B cell (primary cell): ENCODE results near the gene SERPINE1. TPM values are rescaled to one million over a fixed set of nuclear protein-coding genes. Genes with fewer than 3 reads are reported as not detected.

Source experiments
- ATAC-seq: fragments of 200-7000 bp; cut with Tn5 transposase; one replicate; pipeline ENCODE4 v1.10.0; 2021; ENCODE audit warnings: low read depth, mild to moderate bottlenecking, moderate number of reproducible peaks, moderate library complexity
- CTCF ChIA-PET: fragments of 350-600 bp; sonication (Branson Sonifier 250); formaldehyde crosslinking; loops from one replicate; lab custom pipeline; 2021; ENCODE audit warnings: antibody characterized with exemption, inconsistent platforms; lab: Charles Lee
- POLR2A ChIA-PET: fragments of 350-600 bp; sonication (Branson Sonifier 250); formaldehyde crosslinking; loops from one replicate; lab custom pipeline; 2021; ENCODE audit warnings: antibody characterized with exemption; lab: Charles Lee
- DNase-seq: peaks from one replicate; pipeline ENCODE4 v3.0.0; 2013
- H2AFZ ChIP-seq: 2 replicates; pipeline ENCODE4 v1.6.1; 2012; ENCODE audit warnings: mild to moderate bottlenecking, low read depth, low read length; ENCODE audit not compliant: insufficient read depth, poor library complexity, severe bottlenecking
- H3K27ac ChIP-seq, 2 donors: 1 replicate in 1 of 2; 2 replicates in 1 of 2; pipeline ENCODE4 v1.5.1; 2012 to 2013; ENCODE audit warnings: low read length in 2 of 2, mild to moderate bottlenecking in 2 of 2, moderate library complexity in 1 of 2
- H3K27me3 ChIP-seq, 4 experiments: fragments of 200-600 bp in 1 of 4; sonication (generic) in 1 of 4; replicated peaks in 1 of 4; 1 replicate in 2 of 4; 2 replicates in 2 of 4; pipeline versions ENCODE4 v1.6.1 to v1.7.0; 2013 to 2016; ENCODE audit warnings: low read length in 3 of 4, mild to moderate bottlenecking in 2 of 4, mixed read lengths in 1 of 4, moderate library complexity in 1 of 4; ENCODE audit not compliant: insufficient read depth in 4 of 4, control insufficient read depth in 3 of 4; ENCODE audit errors: control extremely low read depth in 1 of 4
- H3K36me3 ChIP-seq, 2 experiments: replicated peaks in 1 of 2; 1 replicate in 1 of 2; 2 replicates in 1 of 2; pipeline versions ENCODE4 v1.6.1 to v1.7.1; 2013; ENCODE audit warnings: low read length in 1 of 2; ENCODE audit not compliant: insufficient read depth in 2 of 2, control insufficient read depth in 1 of 2; ENCODE audit errors: control extremely low read depth in 1 of 2, extremely low read depth in 1 of 2
- H3K4me1 ChIP-seq, 2 donors: fragments of 200-600 bp in 1 of 2; sonication (generic) in 1 of 2; 1 replicate in 1 of 2; 2 replicates in 1 of 2; pipeline versions ENCODE4 v1.5.1 to v1.6.1; 2013 to 2017; ENCODE audit warnings: low read length in 2 of 2; ENCODE audit not compliant: control insufficient read depth in 2 of 2, insufficient read depth in 2 of 2
- H3K4me2 ChIP-seq: replicated peaks from 2 replicates; pipeline ENCODE3; 2012; ENCODE audit warnings: mild to moderate bottlenecking, low read depth, low read length; ENCODE audit not compliant: poor library complexity, severe bottlenecking
- H3K4me3 ChIP-seq, 5 experiments: fragments of 200-600 bp in 1 of 5; sonication (generic) in 1 of 5; 1 replicate in 3 of 5; 2 replicates in 2 of 5; pipeline versions ENCODE4 v1.5.1 to v1.7.0; 2011 to 2016; ENCODE audit warnings: low read length in 4 of 5, mild to moderate bottlenecking in 4 of 5, low read depth in 2 of 5, control low read depth in 1 of 5, moderate library complexity in 1 of 5; ENCODE audit not compliant: insufficient read depth in 1 of 5; ENCODE audit errors: control extremely low read depth in 1 of 5, extremely low read depth in 1 of 5
- H3K79me2 ChIP-seq: fragments of 200-600 bp; sonication (generic); one replicate; pipeline ENCODE4 v1.6.0; 2016; ENCODE audit warnings: low read length; ENCODE audit not compliant: control insufficient read depth, insufficient read depth
- H3K9ac ChIP-seq: fragments of 200-600 bp; sonication (generic); 2 replicates; pipeline ENCODE4 v1.6.1; 2017; ENCODE audit warnings: mild to moderate bottlenecking, low read length, moderate library complexity
- H3K9me3 ChIP-seq, 3 donors: one replicate each; pipeline versions ENCODE4 v1.6.1 to v1.7.1; 2013; ENCODE audit warnings: low read length in 2 of 3; ENCODE audit not compliant: control insufficient read depth in 2 of 3, insufficient read depth in 1 of 3; ENCODE audit errors: control extremely low read depth in 1 of 3
- H4K20me1 ChIP-seq: 2 replicates; pipeline ENCODE4 v1.6.0; 2012; ENCODE audit warnings: mild to moderate bottlenecking, low read length; ENCODE audit not compliant: insufficient read depth, control insufficient read depth, poor library complexity, severe bottlenecking
- H3K27ac Mint-ChIP-seq: one replicate; pipeline ENCODE4 v1.8.0; 2021; ENCODE audit warnings: mixed read lengths
- H3K27me3 Mint-ChIP-seq: one replicate; pipeline ENCODE4 v1.8.0; 2021; ENCODE audit warnings: mixed read lengths
- H3K4me1 Mint-ChIP-seq: one replicate; pipeline ENCODE4 v1.8.0; 2021; ENCODE audit warnings: mixed read lengths
- H3K4me3 Mint-ChIP-seq: one replicate; pipeline ENCODE4 v1.8.0; 2021; ENCODE audit warnings: mixed read lengths
- H3K9me3 Mint-ChIP-seq: one replicate; pipeline ENCODE4 v1.8.0; 2022; ENCODE audit warnings: mixed read lengths; ENCODE audit not compliant: insufficient read depth
- EZH2 ChIP-seq: IDR thresholded peaks from 2 replicates; pipeline ENCODE4 v1.6.1; 2012; ENCODE audit warnings: borderline replicate concordance, low read depth, mild to moderate bottlenecking, moderate library complexity, low read length; ENCODE audit not compliant: insufficient read depth, poor library complexity, severe bottlenecking
- WGBS: methylation state at CpG from one replicate; pipeline ENCODE4 v1.1.5; 2013; ENCODE audit warnings: missing lambda C conversion rate; ENCODE audit not compliant: insufficient coverage; 5-methylcytosine and 5-hydroxymethylcytosine counted together
- intact Hi-C: fragments of 100-400 bp; cut with micrococcal nuclease; formaldehyde crosslinking; loops from one replicate; pipeline ENCODE4 v1.10.0; 2022
- polyA plus RNA-seq: library from polyadenylated mRNA; depleted of rRNA; stranded (reverse); fragments of >200 nt; gene quantifications from 2 replicates; pipeline ENCODE4 v1.2.3, GENCODE V29; 2012
- total RNA-seq, 2 donors: library from RNA; stranded (reverse); fragments of 120-200 nt in 1 of 2; gene quantifications; 1 replicate in 1 of 2; 2 replicates in 1 of 2; pipeline versions ENCODE4 v1.2.3 to v1.2.4, GENCODE V29; 2013 to 2022
- TF ChIP-seq, protein P1 (sequence below): fragments of 200-600 bp; IDR thresholded peaks from one replicate; pipeline ENCODE4 v1.8.0; 2022; ENCODE audit warnings: antibody characterized with exemption, mild to moderate bottlenecking

Gene SERPINE1
- total and polyA plus RNA-seq, 2 donors (not counting 1 experiment from before 2014, with no cell fraction given): 0.07 to 0.09 TPM

DNA sequence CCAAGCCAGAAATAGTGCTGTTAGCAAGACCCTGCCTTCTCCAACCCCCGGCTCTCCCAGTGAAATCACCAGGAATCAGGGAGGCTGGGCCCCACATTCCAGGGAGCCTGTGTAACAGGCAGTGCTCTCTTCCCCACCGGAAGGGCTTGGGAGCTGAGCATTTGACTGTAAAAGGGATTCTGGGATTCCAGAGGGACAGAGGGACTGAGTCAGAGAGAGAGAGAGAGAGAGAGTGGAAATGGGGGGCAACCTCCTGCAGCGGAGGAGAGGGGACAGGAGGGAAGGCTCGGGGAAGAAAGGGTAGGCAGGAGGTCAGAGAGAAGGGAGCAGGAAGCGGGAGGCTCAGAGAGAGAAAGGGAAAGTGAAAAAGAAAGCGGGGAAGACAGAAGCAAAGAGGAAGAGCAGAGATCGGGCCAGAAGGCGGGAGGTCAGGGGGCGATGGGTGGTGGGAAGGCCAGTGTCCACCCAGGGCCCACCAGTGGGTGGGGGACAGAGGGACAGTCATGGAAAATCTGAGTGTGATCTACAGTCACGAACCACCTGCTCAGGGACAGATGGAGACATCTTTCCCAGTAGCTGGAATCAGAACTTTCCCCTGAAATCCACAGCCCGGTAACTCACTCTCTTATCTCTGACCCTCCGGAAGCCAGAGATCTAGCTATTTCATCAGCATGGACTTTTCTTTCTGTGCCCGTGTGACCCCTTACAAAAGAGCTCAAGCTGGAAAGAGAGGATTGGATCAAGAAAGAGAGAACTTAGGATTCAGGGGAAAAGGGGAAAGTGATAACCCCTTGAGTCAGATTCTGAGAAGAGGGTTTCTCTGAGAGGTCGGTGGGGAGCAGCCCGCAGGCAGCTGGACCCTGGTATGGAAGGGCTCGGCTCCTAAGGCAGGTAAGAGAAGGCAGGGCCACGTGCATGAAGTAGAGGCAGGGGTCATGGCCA is 4.6 kb upstream of the SERPINE1 start:
- peak overlapping the region; percentile 6 to 50 (median 38) for H3K4me3 ChIP-seq
- H3K27ac ChIP-seq: peak overlapping the region in 1 of 2 donors; percentile 38
- peaks cover 34% of the 10 kb centered on the region for H3K27me3 Mint-ChIP-seq
- H3K4me3 Mint-ChIP-seq: peak overlapping the region; percentile 72
- no peaks in the 10 kb centered on the region for H4K20me1 ChIP-seq
- peak overlapping the region; percentile 22 for H3K27ac Mint-ChIP-seq
- H3K36me3 ChIP-seq: no peaks in the 10 kb centered on the region
- peaks cover 0 to 11% (median 0%) of the 10 kb centered on the region in 3 donors for H3K9me3 ChIP-seq
- DNase-seq: peak; percentile 31
- peak overlapping the region; percentile 98 for H2AFZ ChIP-seq
- H3K79me2 ChIP-seq: no peaks in the 10 kb centered on the region
- ATAC-seq: no peak
- TF ChIP-seq, protein P1, sequence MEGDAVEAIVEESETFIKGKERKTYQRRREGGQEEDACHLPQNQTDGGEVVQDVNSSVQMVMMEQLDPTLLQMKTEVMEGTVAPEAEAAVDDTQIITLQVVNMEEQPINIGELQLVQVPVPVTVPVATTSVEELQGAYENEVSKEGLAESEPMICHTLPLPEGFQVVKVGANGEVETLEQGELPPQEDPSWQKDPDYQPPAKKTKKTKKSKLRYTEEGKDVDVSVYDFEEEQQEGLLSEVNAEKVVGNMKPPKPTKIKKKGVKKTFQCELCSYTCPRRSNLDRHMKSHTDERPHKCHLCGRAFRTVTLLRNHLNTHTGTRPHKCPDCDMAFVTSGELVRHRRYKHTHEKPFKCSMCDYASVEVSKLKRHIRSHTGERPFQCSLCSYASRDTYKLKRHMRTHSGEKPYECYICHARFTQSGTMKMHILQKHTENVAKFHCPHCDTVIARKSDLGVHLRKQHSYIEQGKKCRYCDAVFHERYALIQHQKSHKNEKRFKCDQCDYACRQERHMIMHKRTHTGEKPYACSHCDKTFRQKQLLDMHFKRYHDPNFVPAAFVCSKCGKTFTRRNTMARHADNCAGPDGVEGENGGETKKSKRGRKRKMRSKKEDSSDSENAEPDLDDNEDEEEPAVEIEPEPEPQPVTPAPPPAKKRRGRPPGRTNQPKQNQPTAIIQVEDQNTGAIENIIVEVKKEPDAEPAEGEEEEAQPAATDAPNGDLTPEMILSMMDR: no peak
- TF ChIP-seq EZH2: no peak
- H3K4me2 ChIP-seq: peak overlapping the region; percentile 79
- whole genome bisulfite sequencing: 32% methylated on average over 13 of the region's 17 CpGs
- peaks cover 23 to 25% of the 10 kb centered on the region in 2 donors for H3K4me1 ChIP-seq
- POLR2A ChIA-PET: no interaction called here
- H3K9ac ChIP-seq: peak overlapping the region; percentile 63
- intact Hi-C loops: no loop called here
- peaks cover 0 to 17% (median 2%) of the 10 kb centered on the region in 4 experiments for H3K27me3 ChIP-seq
- H3K9me3 Mint-ChIP-seq: no peaks in the 10 kb centered on the region
- CTCF ChIA-PET: interaction anchor here (0.6 to 1.8 kb wide), 2 partner anchors 22 to 488 kb away, joined by 3 to 10 read pairs; no protein-coding TSS in a partner anchor
- H3K4me1 Mint-ChIP-seq: peaks cover 39% of the 10 kb centered on the region
